Keratinocyte (primary cell): ENCODE data around the gene NSUN2. TPM values are rescaled to one million over a fixed set of nuclear protein-coding genes. Genes with fewer than 3 reads are reported as not detected.

ENCODE experiments used
- DNase-seq: peaks from one replicate; pipeline ENCODE4 v3.0.0-alpha.2; 2011; ENCODE audit warnings: low read depth, missing footprints, low spot score
- FAIRE-seq: peaks from 2 replicates; lab custom pipeline; 2011; peaks lifted over from hg19 to GRCh38; lab: Jason Lieb, UNC
- H2AFZ ChIP-seq: 2 replicates; pipeline ENCODE4 v1.6.0; 2012; ENCODE audit warnings: low read length, control low read depth, inconsistent platforms; ENCODE audit not compliant: control insufficient read depth
- H3K27ac ChIP-seq: 2 replicates; pipeline ENCODE4 v1.5.1; 2011; ENCODE audit warnings: low read length; ENCODE audit not compliant: control insufficient read depth, insufficient read depth
- H3K27me3 ChIP-seq: 3 replicates; pipeline ENCODE4 v1.6.0; 2011; ENCODE audit warnings: low read length; ENCODE audit not compliant: control insufficient read depth, insufficient read depth; ENCODE audit errors: extremely low read depth
- H3K36me3 ChIP-seq, 2 experiments: 2 replicates in 1 of 2; 3 replicates in 1 of 2; pipeline ENCODE4 v1.5.1; 2011; ENCODE audit warnings: low read length in 2 of 2, mild to moderate bottlenecking in 1 of 2; ENCODE audit not compliant: control insufficient read depth in 2 of 2, insufficient read depth in 2 of 2; ENCODE audit errors: extremely low read depth in 1 of 2
- H3K4me1 ChIP-seq: 3 replicates; pipeline ENCODE4 v1.5.1; 2011; ENCODE audit warnings: low read length; ENCODE audit not compliant: control insufficient read depth, insufficient read depth; ENCODE audit errors: extremely low read depth
- H3K4me2 ChIP-seq: 3 replicates; pipeline ENCODE4 v1.6.0; 2011; ENCODE audit warnings: low read depth, low read length; ENCODE audit not compliant: control insufficient read depth, insufficient read depth; ENCODE audit errors: extremely low read depth
- H3K4me3 ChIP-seq, 3 experiments: fragments of 200-600 bp in 1 of 3; sonication (generic) in 1 of 3; 2 replicates in 2 of 3; 3 replicates in 1 of 3; pipeline ENCODE4 v1.5.1; 2011 to 2016; ENCODE audit warnings: low read length in 3 of 3, mild to moderate bottlenecking in 3 of 3, control low read depth in 2 of 3, inconsistent platforms in 1 of 3, low read depth in 1 of 3, mixed read lengths in 1 of 3, mixed run types in 1 of 3, moderate library complexity in 1 of 3; ENCODE audit not compliant: control insufficient read depth in 2 of 3, insufficient read depth in 2 of 3; ENCODE audit errors: extremely low read depth in 1 of 3
- H3K79me2 ChIP-seq: 2 replicates; pipeline ENCODE4 v1.6.0; 2012; ENCODE audit warnings: low read length; ENCODE audit not compliant: control insufficient read depth, insufficient read depth
- H3K9ac ChIP-seq: 3 replicates; pipeline ENCODE4 v1.6.0; 2011; ENCODE audit warnings: low read length; ENCODE audit not compliant: control insufficient read depth, insufficient read depth; ENCODE audit errors: extremely low read depth
- H3K9me1 ChIP-seq: 3 replicates; pipeline ENCODE4 v1.6.0; 2011; ENCODE audit warnings: low read length; ENCODE audit not compliant: control insufficient read depth, insufficient read depth; ENCODE audit errors: extremely low read depth
- H3K9me3 ChIP-seq: 2 replicates; pipeline ENCODE4 v1.5.1; 2012; ENCODE audit warnings: low read depth, low read length; ENCODE audit not compliant: control insufficient read depth
- H4K20me1 ChIP-seq: 3 replicates; pipeline ENCODE4 v1.6.0; 2011; ENCODE audit warnings: low read length; ENCODE audit not compliant: control insufficient read depth, insufficient read depth; ENCODE audit errors: extremely low read depth
- EZH2 ChIP-seq: IDR thresholded peaks from one replicate; pipeline ENCODE4 v1.6.1; 2012; ENCODE audit warnings: inconsistent platforms, mild to moderate bottlenecking, low read length, moderate library complexity
- dilution Hi-C: fragments of 300-500 bp; cut with MboI; formaldehyde crosslinking; loops from one replicate; pipeline ENCODE4 v1.7.0; 2020; ENCODE audit warnings: low sequenced_read_pairs; ENCODE audit not compliant: extremely low pct_ligation_motif_present
- polyA plus RNA-seq, 5 experiments: library from polyadenylated mRNA; depleted of rRNA in 3 of 5; stranded (reverse) in 3 of 5; stranded (forward) in 1 of 5; unstranded in 1 of 5; fragments of >200 nt; gene quantifications; 1 replicate in 1 of 5; 2 replicates in 3 of 5; 3 replicates in 1 of 5; pipeline versions ENCODE4 v1.2.1 to v1.2.3, GENCODE V29; 2011 to 2012; ENCODE audit warnings: missing spikeins in 2 of 5, low read depth in 1 of 5, low replicate concordance in 1 of 5
- TF ChIP-seq, protein P1 (sequence below), 3 experiments: IDR thresholded peaks in 1 of 3; conservative IDR thresholded peaks in 1 of 3; optimal IDR thresholded peaks in 1 of 3; 2 replicates in 2 of 3; 3 replicates in 1 of 3; pipeline versions ENCODE3 to v1.5.1; 2011; ENCODE audit warnings: low read length in 3 of 3, mild to moderate bottlenecking in 3 of 3, moderate library complexity in 2 of 3, control low read depth in 1 of 3, inconsistent platforms in 1 of 3; ENCODE audit not compliant: insufficient read depth in 2 of 3; ENCODE audit errors: extremely low read depth in 1 of 3

Gene NSUN2
- polyA plus RNA-seq, 1 donor (not counting 4 experiments of a cell fraction or from before 2014, with no cell fraction given), result 91.2 TPM

DNA sequence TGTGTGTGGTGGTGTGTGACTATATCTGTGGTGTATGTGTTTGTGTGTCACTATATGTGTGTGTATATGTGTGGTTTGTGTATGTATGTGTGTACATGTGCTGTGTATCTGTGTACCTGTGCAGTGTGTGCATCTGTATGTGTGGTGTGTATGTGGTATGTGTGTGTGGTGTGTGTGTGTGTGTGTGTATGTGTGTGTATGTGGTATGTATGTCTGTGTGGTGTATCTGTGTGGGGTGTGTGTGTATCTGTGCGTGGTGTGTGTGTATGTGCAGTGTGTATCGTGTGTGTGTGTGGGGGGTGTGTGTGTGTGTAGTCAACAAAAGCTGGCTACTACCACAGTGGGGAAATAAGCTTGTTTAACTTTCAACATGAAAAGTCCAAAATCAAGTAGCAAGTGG, 48.8 kb upstream of the NSUN2 start:
- H3K4me1 ChIP-seq, result peaks cover under 1% of the 10 kb centered on the region
- no peak for DNase-seq
- no peak overlapping the region for H3K9ac ChIP-seq
- no peaks in the 10 kb centered on the region for H3K79me2 ChIP-seq
- no peak for FAIRE-seq
- no peak overlapping the region for H3K27ac ChIP-seq
- no peaks in the 10 kb centered on the region for H3K9me1 ChIP-seq
- dilution Hi-C loops, result no loop called here
- no peak overlapping the region for H2AFZ ChIP-seq
- no peak for TF ChIP-seq EZH2
- TF ChIP-seq, protein P1, sequence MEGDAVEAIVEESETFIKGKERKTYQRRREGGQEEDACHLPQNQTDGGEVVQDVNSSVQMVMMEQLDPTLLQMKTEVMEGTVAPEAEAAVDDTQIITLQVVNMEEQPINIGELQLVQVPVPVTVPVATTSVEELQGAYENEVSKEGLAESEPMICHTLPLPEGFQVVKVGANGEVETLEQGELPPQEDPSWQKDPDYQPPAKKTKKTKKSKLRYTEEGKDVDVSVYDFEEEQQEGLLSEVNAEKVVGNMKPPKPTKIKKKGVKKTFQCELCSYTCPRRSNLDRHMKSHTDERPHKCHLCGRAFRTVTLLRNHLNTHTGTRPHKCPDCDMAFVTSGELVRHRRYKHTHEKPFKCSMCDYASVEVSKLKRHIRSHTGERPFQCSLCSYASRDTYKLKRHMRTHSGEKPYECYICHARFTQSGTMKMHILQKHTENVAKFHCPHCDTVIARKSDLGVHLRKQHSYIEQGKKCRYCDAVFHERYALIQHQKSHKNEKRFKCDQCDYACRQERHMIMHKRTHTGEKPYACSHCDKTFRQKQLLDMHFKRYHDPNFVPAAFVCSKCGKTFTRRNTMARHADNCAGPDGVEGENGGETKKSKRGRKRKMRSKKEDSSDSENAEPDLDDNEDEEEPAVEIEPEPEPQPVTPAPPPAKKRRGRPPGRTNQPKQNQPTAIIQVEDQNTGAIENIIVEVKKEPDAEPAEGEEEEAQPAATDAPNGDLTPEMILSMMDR (optimal IDR thresholded peaks at IDR 0.05 in 1 of 3, IDR thresholded peaks at IDR 0.05 in 1 of 3, conservative IDR thresholded peaks at IDR 0.05 in 1 of 3; ENCODE audit: extremely low read depth in 1 of 3, insufficient read depth in 2 of 3, low read length in 3 of 3), result no peak
- no peaks in the 10 kb centered on the region for H4K20me1 ChIP-seq
- no peaks in the 10 kb centered on the region for H3K27me3 ChIP-seq
- peaks cover 0 to 3% of the 10 kb centered on the region in 2 experiments for H3K36me3 ChIP-seq
- H3K9me3 ChIP-seq, result no peaks in the 10 kb centered on the region
- no peak overlapping the region for H3K4me3 ChIP-seq
- H3K4me2 ChIP-seq, result no peak overlapping the region

DNA sequence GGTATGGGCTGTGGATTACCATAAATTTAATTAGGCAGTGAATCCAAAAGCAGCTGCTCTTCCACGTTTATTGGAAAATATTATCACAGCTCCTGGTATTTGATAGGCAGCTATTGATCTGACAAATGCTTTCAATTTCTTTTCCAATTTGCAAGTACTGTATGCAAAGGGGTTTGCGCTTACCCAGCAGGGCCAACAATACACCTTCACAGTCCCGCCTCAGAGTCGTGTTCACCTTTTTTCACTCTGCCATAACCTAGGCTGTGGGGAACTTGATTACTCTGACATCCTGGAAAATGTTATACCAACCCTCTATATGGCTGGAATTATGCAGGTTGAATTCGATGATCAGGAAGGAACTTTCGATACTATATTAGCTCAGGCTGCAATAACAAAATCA, 48.1 kb upstream of the NSUN2 start:
- H3K9me1 ChIP-seq, result no peaks in the 10 kb centered on the region
- H2AFZ ChIP-seq, result no peak overlapping the region
- H3K27me3 ChIP-seq, result no peaks in the 10 kb centered on the region
- TF ChIP-seq EZH2, result no peak
- TF ChIP-seq, protein P1 (optimal IDR thresholded peaks at IDR 0.05 in 1 of 3, IDR thresholded peaks at IDR 0.05 in 1 of 3, conservative IDR thresholded peaks at IDR 0.05 in 1 of 3; ENCODE audit: extremely low read depth in 1 of 3, insufficient read depth in 2 of 3, low read length in 3 of 3), result no peak
- H3K4me1 ChIP-seq, result peaks cover 8% of the 10 kb centered on the region
- no peaks in the 10 kb centered on the region for H4K20me1 ChIP-seq
- H3K9me3 ChIP-seq, result no peaks in the 10 kb centered on the region
- dilution Hi-C loops, result no loop called here
- no peak overlapping the region for H3K4me3 ChIP-seq
- H3K79me2 ChIP-seq, result no peaks in the 10 kb centered on the region
- H3K36me3 ChIP-seq, result peaks cover 0 to 3% of the 10 kb centered on the region in 2 experiments
- no peak overlapping the region for H3K4me2 ChIP-seq
- H3K27ac ChIP-seq, result no peak overlapping the region
- DNase-seq, result no peak
- no peak for FAIRE-seq
- H3K9ac ChIP-seq, result no peak overlapping the region
